MM.1S (cell line): ENCODE measurements around the gene DDT.
"Not testable (repeated sequence)": the region's sequence is repeated elsewhere in the genome, so short reads cannot be mapped to it uniquely, and the experiment has no call there.

ENCODE experiments used
- CTCF ChIP-seq: fragments of 300-600 bp; sonication (generic); IDR thresholded peaks from 2 replicates; pipeline ENCODE4 v1.5.1; 2016; ENCODE audit warnings: antibody characterized with exemption, low read length, mixed read lengths
- EZH2 ChIP-seq: fragments of 300-600 bp; sonication (generic); optimal IDR thresholded peaks from 2 replicates; pipeline ENCODE3; 2017; ENCODE audit warnings: low read depth, mild to moderate bottlenecking, antibody characterized with exemption, low read length, mixed read lengths
- EZH2phosphoT487 ChIP-seq: fragments of 300-600 bp; sonication (generic); IDR thresholded peaks from 2 replicates; pipeline ENCODE4 v1.6.1; 2018; ENCODE audit warnings: antibody characterized with exemption, low read length

- not testable (repeated sequence) for TF ChIP-seq CTCF, EZH2, EZH2phosphoT487
These were observed 25.5 kb upstream of the DDT start for GRCh38 chr22:23999779-24000178.
